GM19328 (cell line): ENCODE results near the gene SCP2.

Source experiments
- ATAC-seq: cut with Tn5 transposase; IDR thresholded peaks from one replicate; pipeline ENCODE4 v1.9.1; 2021; ENCODE audit warnings: mild to moderate bottlenecking, moderate library complexity; ENCODE audit not compliant: unreplicated experiment

The SCP2 gene

DNA sequence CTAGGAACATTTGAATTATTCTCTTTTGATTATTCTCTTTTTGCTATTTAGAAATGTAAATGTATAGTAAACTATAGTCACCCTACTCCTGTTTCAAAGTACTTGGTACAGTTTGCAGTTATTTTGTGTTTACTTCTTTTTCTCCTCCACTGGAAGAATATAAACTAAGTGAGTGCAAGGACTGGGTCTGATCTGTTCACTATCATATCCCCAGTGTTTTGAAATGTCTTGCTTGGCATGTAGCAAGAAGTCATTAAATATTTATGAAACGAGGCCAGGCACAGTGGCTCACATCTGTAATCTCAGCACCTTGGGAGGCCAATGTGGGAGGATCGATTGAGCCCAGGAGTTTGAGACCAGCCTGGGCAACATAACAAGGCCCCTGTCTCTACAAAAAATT lies 99.2 kb downstream of the SCP2 start:
- ATAC-seq = no peak

- ATAC-seq = no peak
Measured at GRCh38 chr1:53031732-53032131, 104.7 kb downstream of the SCP2 start.

DNA sequence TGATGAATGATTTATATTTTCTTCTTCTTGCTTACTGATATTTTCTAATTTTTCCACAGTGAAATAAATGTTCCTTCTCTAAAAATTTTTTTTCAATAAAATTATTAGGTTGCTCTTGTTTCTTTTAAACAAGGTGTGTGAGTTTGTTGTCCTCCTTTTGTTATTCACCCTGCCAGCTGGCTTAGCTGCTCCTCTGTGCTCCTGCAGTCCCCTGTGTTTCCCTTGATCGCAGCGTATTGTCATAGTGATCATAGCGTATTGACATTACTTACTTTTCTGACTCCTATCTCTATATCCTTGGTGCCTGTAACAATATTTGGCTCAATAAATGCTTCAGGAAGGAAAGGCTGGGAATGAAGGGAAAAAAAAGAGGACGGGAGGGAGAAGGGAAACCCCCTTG lies 110.1 kb downstream of the SCP2 start:
- no peak for ATAC-seq

DNA sequence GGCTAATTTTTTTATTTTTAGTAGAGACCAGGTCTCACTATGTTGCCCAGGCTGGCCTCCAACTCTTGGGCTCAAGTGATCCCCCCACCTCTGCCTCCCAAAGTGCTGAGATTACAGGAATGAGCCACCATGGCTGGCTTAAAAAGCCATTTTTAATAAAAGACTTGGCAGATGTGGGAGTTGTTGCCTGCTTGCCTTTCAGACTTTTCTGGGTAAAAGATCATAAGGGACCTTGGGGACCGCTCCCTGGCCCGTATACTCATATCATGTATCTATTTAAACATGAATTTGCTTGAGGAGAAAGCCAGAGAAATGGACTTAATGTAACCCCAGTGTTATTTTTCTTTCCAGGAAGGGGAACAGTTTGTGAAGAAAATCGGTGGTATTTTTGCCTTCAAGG lies 111.5 kb downstream of the SCP2 start:
- ATAC-seq = no peak

DNA sequence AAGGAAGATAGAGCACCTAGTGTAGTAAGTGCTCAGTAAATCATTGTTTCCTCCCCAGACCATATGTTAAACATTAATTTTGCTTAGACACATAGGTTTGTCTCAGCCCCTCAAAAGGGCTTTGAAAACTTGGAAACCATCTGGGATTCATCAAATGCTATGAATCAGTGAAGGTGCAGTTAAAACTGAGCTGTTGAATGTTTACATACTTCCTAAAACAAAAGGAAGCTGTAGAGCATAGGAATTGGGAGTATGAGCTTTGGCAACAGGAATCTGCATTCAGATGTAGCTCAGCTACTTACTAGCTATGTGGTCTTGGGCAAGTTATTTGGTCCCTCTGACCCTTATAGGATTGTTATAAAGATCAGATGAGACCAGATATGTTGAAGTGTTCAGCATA lies 116.2 kb downstream of the SCP2 start:
- no peak for ATAC-seq

DNA sequence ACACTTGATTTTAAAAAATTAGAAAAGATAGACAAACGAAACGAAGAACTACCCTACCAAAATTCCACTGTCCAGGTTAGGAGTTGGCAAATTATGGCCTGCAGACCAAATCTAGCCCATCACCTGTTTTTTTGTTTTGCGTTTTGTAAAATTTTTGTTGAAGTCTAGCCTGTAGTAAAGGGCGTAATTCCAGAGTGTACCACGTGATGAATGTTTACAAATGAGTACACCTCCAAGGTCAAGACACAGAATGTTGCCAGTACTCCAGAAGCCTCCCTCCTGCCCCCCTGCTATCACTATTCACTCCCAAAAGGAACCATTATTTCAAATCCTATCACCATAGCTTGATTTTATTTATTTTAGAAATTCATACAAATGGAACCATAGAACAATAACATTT lies 117.8 kb downstream of the SCP2 start:
- ATAC-seq = no peak

DNA sequence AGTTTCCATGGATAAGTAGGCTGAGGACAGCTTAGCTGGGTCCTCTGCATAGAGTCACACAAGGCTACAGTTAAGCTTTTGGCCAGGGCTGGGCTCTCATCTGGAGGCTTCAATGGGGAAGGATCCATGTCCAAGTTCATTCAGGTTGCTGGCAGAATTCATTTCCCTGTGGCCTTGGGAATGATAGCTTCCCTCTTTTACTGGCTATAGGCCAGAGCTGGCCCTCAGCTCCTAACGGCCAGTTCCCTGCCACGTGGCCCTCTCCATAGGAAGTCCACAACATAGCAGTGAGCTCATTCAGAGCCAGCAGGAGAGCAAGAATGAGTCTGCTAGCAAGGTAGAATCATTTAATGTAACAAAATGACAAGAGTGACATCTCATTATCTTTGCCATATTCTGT lies 119.9 kb downstream of the SCP2 start:
- no peak for ATAC-seq

DNA sequence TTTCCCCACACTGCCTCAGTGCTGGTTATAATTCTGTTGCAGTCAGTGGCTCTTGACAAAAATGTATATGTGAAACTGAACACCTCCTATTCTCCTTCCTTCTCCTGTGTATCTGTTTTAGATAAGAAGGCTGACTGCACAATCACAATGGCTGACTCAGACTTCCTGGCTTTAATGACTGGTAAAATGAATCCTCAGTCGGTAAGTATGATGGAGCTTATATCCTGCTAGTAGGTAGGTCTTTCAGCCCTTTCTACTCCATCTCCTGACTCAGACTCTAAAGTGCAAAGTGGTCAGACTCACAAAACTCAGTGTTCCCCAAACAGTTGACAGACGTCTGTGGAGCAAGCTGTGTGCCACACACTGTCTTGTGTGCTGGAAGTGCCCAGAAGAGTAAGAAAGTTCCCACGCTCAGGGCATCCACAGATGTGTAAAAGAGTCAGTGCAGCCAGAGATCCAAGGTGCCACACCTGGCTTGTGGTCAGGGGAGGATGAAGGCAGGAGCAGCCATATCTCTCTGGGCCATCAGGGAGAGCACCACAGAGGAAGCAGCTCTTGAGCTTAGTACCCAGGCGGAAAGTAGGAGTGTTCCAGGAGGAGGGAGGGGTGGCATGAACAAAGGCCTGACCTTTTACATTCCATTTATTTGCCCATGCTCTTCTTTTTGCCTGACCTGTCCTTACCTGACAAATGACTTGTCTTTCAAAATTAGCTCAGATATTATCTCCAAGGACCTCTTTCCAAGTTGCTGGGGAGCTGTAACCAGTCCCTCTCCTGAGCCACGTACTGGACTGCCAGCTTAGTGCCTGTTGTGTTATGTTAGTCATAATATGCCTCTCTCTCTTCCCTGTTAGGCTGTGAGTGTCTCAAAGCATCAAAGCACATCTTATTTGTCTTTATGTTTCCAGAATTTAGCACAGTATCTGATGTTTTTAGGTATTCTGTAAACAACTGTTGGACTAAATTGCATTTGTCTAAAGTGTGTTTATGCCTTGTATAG lies 121.0 kb downstream of the SCP2 start:
- no peak for ATAC-seq

GRCh38 chr1:53048960-53049573 lies 122.0 kb downstream of the SCP2 start:
- ATAC-seq = no peak

DNA sequence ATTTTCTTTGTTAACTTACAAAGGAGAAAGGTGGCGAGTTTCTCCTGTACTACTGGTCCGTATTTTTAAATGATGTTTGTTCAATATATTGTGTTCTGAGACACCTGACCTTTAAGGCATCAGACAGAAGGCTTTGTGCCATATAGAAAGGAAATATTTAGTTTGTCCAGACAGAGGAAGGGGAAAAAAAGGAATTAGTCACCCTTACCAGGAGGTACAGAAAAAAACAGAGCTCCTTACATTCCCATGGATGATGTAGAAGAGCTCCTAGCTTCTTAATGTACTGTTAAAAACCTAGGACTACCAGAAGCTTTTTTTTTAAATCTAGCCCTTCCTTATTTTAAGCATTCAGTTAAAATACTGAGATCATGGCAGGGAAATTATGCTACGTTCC lies 122.5 kb downstream of the SCP2 start:
- ATAC-seq = no peak

DNA sequence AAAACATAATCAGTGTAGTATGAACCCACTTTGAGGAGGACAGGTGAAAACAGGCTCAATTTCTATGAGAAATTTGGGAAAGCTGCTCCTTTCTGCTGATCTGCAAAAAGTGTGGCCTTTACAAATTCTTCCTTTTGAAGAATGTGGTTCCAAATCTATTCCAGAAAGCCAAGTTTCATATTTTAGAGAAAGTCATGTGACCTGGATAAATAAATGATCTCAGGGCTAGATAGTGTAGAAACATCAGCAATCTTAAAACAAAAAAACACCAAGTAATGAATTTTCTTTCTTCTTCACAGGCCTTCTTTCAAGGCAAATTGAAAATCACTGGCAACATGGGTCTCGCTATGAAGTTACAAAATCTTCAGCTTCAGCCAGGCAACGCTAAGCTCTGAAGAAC lies 123.2 kb downstream of the SCP2 start:
- no peak for ATAC-seq

DNA sequence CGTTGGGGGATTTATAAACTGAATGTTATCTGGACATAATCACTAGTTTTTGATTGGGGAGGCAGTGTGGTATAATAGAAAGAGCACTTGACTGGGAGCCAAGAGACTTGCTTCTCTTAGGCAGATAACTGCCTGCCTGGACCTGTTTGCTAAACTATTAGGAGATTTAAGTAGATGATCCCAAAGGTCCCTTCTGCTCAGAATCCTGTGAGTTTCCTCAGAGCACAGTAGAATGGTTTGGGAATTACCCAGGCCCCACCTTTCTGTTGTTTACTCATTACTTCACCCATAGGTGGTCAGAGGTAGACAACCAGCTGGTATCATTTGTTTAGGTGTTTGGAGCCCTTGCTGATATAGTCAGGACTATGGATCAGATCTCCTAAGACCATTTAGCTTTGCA lies 124.6 kb downstream of the SCP2 start:
- no peak for ATAC-seq

DNA sequence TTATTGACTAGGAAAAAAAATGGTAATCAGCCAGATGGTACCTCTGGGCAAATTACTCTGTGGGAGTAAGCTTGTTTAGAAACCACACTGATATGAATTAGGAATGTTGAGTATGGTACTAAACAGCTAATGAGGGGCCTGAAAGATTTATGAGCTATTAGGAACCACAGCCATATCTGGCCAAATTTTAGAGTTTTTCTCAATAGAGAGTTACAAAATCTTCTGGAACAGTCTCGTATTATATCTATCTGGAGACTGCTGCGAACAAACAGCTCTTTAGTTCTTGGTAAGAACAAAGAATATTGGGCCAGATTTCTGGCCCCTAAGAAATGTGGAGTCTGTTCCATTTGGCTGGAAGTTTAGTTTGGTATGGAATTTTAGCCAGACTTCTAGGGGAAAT lies 130.1 kb downstream of the SCP2 start:
- no peak for ATAC-seq

DNA sequence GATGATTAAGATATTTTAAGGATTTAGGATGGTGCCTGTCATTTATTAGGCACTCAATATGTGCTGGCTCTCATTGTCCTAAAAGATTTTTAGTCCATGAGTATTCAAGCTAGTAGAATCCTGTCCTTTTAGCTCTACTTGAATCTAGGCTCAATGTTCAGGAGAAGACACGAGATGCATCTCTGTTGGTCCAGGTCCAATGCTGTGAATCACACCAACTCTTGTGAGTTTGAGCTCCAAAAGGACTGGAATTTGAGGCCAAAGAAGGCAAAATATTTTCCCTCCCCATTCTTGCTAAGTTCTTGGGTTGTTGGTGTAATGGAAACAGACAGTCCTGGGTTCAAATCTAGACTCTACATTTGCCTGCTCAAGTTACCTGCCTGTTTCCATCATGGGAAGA lies 133.5 kb downstream of the SCP2 start:
- ATAC-seq = no peak

DNA sequence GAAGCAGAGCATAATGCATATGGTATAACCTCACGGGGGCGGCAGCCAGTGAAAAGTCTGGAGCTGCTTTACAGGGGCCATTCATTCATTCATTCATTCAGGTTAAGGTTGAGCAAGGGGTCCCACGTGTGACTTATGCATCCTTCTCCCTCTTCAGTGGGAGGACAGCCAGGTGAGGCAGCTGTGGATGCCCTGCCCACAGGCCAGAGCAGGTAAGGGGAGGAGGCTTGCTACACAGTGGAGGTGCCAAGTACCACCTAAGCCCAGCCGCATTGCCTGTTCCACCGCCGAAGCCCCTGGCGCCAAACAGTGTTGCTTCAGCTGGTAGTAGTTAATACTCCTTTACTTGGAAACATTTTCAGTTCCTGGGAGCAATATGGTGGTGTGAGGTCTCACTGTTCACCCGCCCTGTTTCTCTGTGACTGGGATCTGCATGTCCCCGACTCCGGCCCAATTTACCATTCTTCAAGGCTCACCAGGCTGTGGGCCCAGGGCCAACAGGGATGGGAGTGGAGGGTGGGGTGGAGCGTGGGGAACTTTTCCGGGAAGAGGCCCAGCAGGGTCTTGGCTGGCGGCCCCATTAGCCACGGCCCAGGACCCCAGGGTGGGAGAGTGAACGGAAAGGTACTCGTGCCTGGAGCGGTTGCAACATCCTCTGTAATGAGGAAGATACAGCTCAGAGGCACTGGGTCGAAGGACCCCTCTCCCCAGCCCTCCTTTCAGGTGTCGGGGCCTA lies 134.2 kb downstream of the SCP2 start:
- no peak for ATAC-seq

- no peak for ATAC-seq
Measured at GRCh38 chr1:53061859-53062707, 135.0 kb downstream of the SCP2 start, which contains the start of gene PODN. PODN (plus strand) TSS chr1:53062213; CDS start chr1:53069856, 7,643 bp downstream.

DNA sequence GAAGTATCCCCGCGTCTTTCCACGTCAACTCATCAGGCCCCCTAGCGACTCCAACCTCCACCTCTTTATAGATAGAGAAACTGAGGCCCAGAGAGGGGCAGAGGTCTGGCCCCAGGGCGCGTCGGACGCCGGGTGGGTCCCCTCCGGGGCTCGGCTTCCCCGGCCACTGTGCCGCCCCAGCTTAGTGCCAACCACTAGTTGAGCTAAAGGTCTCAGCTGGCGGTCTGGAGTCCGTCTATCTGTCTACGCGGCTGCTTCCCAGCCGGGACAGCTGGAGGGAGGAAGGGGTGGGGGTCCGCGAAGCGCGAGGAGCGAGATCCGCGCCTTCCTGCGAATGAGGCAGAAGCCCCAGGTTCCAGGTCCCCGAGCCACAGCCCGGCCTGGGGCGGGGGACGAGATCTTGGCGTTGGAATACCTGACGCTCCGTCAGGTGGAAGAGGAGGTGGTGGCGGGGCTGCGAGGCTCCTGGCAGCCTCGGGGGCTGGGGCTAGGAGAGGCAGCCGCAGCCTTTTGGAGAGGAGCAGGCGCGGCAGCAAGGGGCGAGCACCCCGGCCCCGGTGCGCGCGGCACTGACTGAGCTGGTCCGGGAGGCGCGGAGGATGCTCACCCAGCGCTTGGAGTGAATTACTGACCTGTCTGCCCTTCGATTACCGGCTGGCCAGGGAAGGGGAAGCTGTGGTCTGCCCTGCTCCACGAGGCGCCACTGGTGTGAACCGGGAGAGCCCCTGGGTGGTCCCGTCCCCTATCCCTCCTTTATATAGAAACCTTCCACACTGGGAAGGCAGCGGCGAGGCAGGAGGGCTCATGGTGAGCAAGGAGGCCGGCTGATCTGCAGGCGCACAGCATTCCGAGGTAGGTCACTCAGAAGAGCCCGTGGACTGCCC lies 135.9 kb downstream of the SCP2 start:
- no peak for ATAC-seq

- ATAC-seq = no peak
Measured at GRCh38 chr1:53063744-53064515, 136.9 kb downstream of the SCP2 start.

- ATAC-seq = no peak
Measured at GRCh38 chr1:53065391-53065790, 138.3 kb downstream of the SCP2 start.
